Caco-2 (cell line): Measurements from ENCODE around the gene CST1. TPM values are rescaled to one million over a fixed set of nuclear protein-coding genes. Genes with fewer than 3 reads are reported as not detected.

Experiments used
- BruUV-seq: library from RNA; stranded (reverse); fragments of 400-500 nt; replicated peaks from 2 replicates; lab custom pipeline; 2021; lab: Mats Ljungman, UMichigan
- CTCF ChIA-PET: fragments of 300-600 bp; sonication (Branson Sonifier 250); formaldehyde crosslinking; loops from one replicate; lab custom pipeline; 2022; ENCODE audit warnings: antibody characterized with exemption; lab: Charles Lee
- POLR2A ChIA-PET: fragments of 300-600 bp; sonication (Branson Sonifier 250); formaldehyde crosslinking; loops from one replicate; lab custom pipeline; 2022; ENCODE audit warnings: antibody characterized with exemption; lab: Charles Lee
- DNase-seq, 2 experiments: peaks; one replicate each; pipeline versions ENCODE4 v3.0.0 to v3.0.0-alpha.2; 2020 to 2022
- H3K27me3 ChIP-seq: replicated peaks from 2 replicates; pipeline ENCODE4 v1.6.0; 2011; ENCODE audit warnings: low read length; ENCODE audit not compliant: control insufficient read depth, insufficient read depth
- H3K36me3 ChIP-seq: 2 replicates; pipeline ENCODE4 v1.5.1; 2011; ENCODE audit warnings: low read length; ENCODE audit not compliant: control insufficient read depth, insufficient read depth
- H3K4me1 ChIP-seq: fragments of 250-450 bp; sonication (Bioruptor Pico); 2 replicates; pipeline ENCODE4 v1.5.1; 2020; ENCODE audit warnings: mild to moderate bottlenecking
- H3K4me3 ChIP-seq: 2 replicates; pipeline ENCODE4 v1.5.1; 2011; ENCODE audit warnings: low read depth, mild to moderate bottlenecking, control low read depth, low read length
- H3K9me3 ChIP-seq: fragments of 250-450 bp; sonication (Bioruptor Pico); 2 replicates; pipeline ENCODE4 v1.5.1; 2020; ENCODE audit warnings: mild to moderate bottlenecking, moderate library complexity
- H3K27ac Mint-ChIP-seq: one replicate; pipeline ENCODE4 v1.8.0; 2022; ENCODE audit warnings: mixed read lengths; ENCODE audit not compliant: unreplicated experiment
- H3K27me3 Mint-ChIP-seq: one replicate; pipeline ENCODE4 v1.8.0; 2022; ENCODE audit warnings: mixed read lengths; ENCODE audit not compliant: insufficient read depth, unreplicated experiment
- H3K36me3 Mint-ChIP-seq: one replicate; pipeline ENCODE4 v1.8.0; 2022; ENCODE audit warnings: mild to moderate bottlenecking, mixed read lengths; ENCODE audit not compliant: insufficient read depth, unreplicated experiment
- H3K4me1 Mint-ChIP-seq: one replicate; pipeline ENCODE4 v1.8.0; 2022; ENCODE audit warnings: low read depth, mixed read lengths; ENCODE audit not compliant: unreplicated experiment
- H3K4me3 Mint-ChIP-seq: one replicate; pipeline ENCODE4 v1.8.0; 2022; ENCODE audit warnings: mild to moderate bottlenecking, moderate library complexity, mixed read lengths; ENCODE audit not compliant: unreplicated experiment
- H3K9me3 Mint-ChIP-seq: one replicate; pipeline ENCODE4 v1.8.0; 2022; ENCODE audit warnings: mixed read lengths; ENCODE audit not compliant: unreplicated experiment
- CTCF ChIP-seq, 2 experiments: fragments of 200-600 bp in 1 of 2; IDR thresholded peaks; 1 replicate in 1 of 2; 2 replicates in 1 of 2; pipeline versions ENCODE4 v1.5.1 to v1.8.0; 2011 to 2022; ENCODE audit warnings: antibody characterized with exemption in 1 of 2, control low read depth in 1 of 2, inconsistent platforms in 1 of 2, low read depth in 1 of 2, low read length in 1 of 2, mild to moderate bottlenecking in 1 of 2, moderate library complexity in 1 of 2; ENCODE audit not compliant: insufficient read depth in 1 of 2, severe bottlenecking in 1 of 2, unreplicated experiment in 1 of 2
- intact Hi-C: fragments of 100-400 bp; cut with micrococcal nuclease; formaldehyde crosslinking; loops from one replicate; pipeline ENCODE4 v1.10.0; 2022; ENCODE audit not compliant: unreplicated experiment
- total RNA-seq: library from RNA; stranded (reverse); gene quantifications from 2 replicates; pipeline ENCODE4 v1.2.3, GENCODE V29; 2022

CST1 gene
- total RNA-seq, 1 experiment from 2014 or later: 499 TPM

DNA sequence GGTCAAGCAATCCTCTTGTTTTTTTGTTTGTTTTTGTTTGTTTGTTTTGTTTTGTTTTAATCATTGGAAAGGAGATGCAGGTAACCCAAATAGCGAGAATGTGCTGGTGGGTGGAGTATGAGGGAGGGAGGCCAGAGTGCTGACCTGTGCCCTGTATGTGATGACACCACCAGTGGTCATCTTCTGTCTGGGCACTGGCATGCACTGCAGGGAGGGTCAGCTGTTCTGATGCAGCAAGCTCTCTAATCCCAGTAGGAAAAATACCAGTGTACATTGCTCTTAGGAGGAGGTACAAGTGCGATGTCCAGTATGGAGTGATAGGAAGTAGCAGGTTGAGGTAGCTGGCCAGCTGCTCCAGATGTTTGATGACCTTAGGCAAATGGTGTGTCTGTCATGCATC lies 2.9 kb upstream of the CST1 start:
- peaks cover 10% of the 10 kb centered on the region for H3K9me3 Mint-ChIP-seq
- H3K36me3 ChIP-seq: no peaks in the 10 kb centered on the region
- no peaks in the 10 kb centered on the region for H3K9me3 ChIP-seq
- H3K4me1 Mint-ChIP-seq: peaks cover 47% of the 10 kb centered on the region
- no peak for DNase-seq
- intact Hi-C loops: loop anchor here (10.0 kb wide), 1 partner anchor 89 kb away; no protein-coding TSS in a partner anchor
- no TSS peak for BruUV-seq
- POLR2A ChIA-PET: no interaction called here
- no peaks in the 10 kb centered on the region for H3K27me3 ChIP-seq
- H3K27me3 Mint-ChIP-seq: no peaks in the 10 kb centered on the region
- peaks cover 7% of the 10 kb centered on the region for H3K36me3 Mint-ChIP-seq
- H3K4me1 ChIP-seq: peaks cover 46% of the 10 kb centered on the region
- H3K4me3 Mint-ChIP-seq: no peak overlapping the region
- CTCF ChIA-PET: no interaction called here
- H3K4me3 ChIP-seq: no peak overlapping the region
- peak overlapping the region; percentile 84 for H3K27ac Mint-ChIP-seq
- no peak for TF ChIP-seq CTCF (IDR thresholded peaks at IDR 0.05; ENCODE audit: insufficient read depth in 1 of 2, low read depth in 1 of 2, low read length in 1 of 2, severe bottlenecking in 1 of 2, unreplicated experiment in 1 of 2)

GRCh38 chr20:23753194-23753548 lies 2.4 kb upstream of the CST1 start:
- DNase-seq: no peak
- Mint-ChIP-seq H3K27ac (peak overlapping the region; percentile 84), H3K9me3 (peaks cover 10% of the 10 kb centered on the region), H3K4me1 (peaks cover 47% of the 10 kb centered on the region), H3K4me3 (no peak overlapping the region), H3K27me3 (no peaks in the 10 kb centered on the region), H3K36me3 (peaks cover 7% of the 10 kb centered on the region)
- intact Hi-C loops: loop anchor here (10.0 kb wide), 1 partner anchor 88 kb away; no protein-coding TSS in a partner anchor
- ChIA-PET CTCF (no interaction called here), POLR2A (no interaction called here)
- no peaks in the 10 kb centered on the region for H3K36me3 ChIP-seq
- H3K4me3 ChIP-seq: no peak overlapping the region
- H3K4me1 ChIP-seq: peaks cover 44% of the 10 kb centered on the region
- H3K27me3 ChIP-seq: no peaks in the 10 kb centered on the region
- no peaks in the 10 kb centered on the region for H3K9me3 ChIP-seq
- BruUV-seq: no TSS peak
- no peak for TF ChIP-seq CTCF (IDR thresholded peaks at IDR 0.05; ENCODE audit: insufficient read depth in 1 of 2, low read depth in 1 of 2, low read length in 1 of 2, severe bottlenecking in 1 of 2, unreplicated experiment in 1 of 2)

- no peaks in the 10 kb centered on the region for H3K27me3 Mint-ChIP-seq
- peaks cover 7% of the 10 kb centered on the region for H3K36me3 Mint-ChIP-seq
- Histone ChIP-seq H3K36me3 (no peaks in the 10 kb centered on the region), H3K9me3 (no peaks in the 10 kb centered on the region), H3K4me3 (no peak overlapping the region), H3K27me3 (no peaks in the 10 kb centered on the region), H3K4me1 (peaks cover 40% of the 10 kb centered on the region)
- no peak for DNase-seq
- peaks cover 8% of the 10 kb centered on the region for H3K9me3 Mint-ChIP-seq
- POLR2A ChIA-PET: no interaction called here
- CTCF ChIA-PET: no interaction called here
- no TSS peak for BruUV-seq
- peak overlapping the region; percentile 84 for H3K27ac Mint-ChIP-seq
- H3K4me1 Mint-ChIP-seq: peaks cover 45% of the 10 kb centered on the region
- intact Hi-C loops: loop anchor here (10.0 kb wide), 1 partner anchor 88 kb away; no protein-coding TSS in a partner anchor
- H3K4me3 Mint-ChIP-seq: no peak overlapping the region
- no peak for TF ChIP-seq CTCF (IDR thresholded peaks at IDR 0.05; ENCODE audit: insufficient read depth in 1 of 2, low read depth in 1 of 2, low read length in 1 of 2, severe bottlenecking in 1 of 2, unreplicated experiment in 1 of 2)
These were observed 1.9 kb upstream of the CST1 start for GRCh38 chr20:23752481-23753193.
